ENCODE results near the gene ITGB1BP2.

- TF ChIP-seq CTCF (IDR thresholded peaks at IDR 0.05) = no peak
- TF ChIP-seq POLR2A (IDR thresholded peaks at IDR 0.05) = no peak
Observed at GRCh38 chrX:71301195-71301924, at the start of gene ITGB1BP2.
